Measurements from ENCODE around the gene CHRM5.
A peak's percentile ranks its signal among the peaks of the same experiment; 100 is the strongest.

Gene CHRM5

GRCh38 chr15:34078900-34079299 is 110.6 kb downstream of the CHRM5 start:
- no peak overlapping the region for H3K27ac ChIP-seq
- DNase-seq (ENCODE audit: low read depth, low spot score): no peak

GRCh38 chr15:34079904-34080303 is 111.6 kb downstream of the CHRM5 start:
- no peak overlapping the region for H3K27ac ChIP-seq
- no peak for DNase-seq (ENCODE audit: low read depth, low spot score)

DNA sequence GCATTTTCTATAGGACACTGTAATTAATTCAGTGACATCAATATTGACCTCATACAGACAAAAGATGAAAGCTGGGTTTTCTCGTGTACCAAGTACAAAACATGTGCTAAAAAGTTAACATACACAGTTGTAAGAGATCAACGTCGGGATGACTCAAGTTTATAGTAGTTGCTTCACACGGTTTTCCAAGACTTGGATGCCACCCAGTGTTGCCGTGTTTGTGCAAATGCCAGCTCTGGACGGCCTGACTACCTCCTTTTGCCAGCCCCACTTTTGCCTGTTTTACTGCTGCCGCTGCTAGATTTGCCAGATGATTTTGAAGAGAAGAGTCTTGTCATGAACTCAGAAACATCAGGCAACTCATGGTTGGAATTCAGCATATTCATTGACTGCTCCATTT is 115.8 kb downstream of the CHRM5 start:
- H3K27ac ChIP-seq: peak overlapping the region; percentile 10
- no peak for DNase-seq (ENCODE audit: low read depth, low spot score)

DNA sequence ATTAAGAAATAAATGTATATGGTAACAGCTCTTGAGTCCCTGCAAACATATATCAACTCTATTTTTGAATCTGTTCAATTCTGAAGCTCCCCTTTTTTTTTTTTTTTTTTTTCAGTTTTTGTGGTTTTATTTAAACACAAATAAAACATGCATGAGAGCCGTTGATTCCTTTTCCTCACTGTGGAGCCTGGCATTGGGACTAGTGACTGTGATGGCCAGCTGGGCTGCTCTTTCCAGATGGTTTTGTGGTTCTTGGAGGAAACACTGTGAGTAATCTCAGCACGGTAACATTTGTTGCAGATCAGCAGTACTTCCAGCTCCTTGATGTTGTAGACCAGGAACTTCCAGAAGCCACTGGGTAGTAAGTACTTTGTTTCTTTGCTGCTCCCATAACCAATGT is 117.4 kb downstream of the CHRM5 start:
- H3K27ac ChIP-seq: no peak overlapping the region
- no peak for DNase-seq (ENCODE audit: low read depth, low spot score)

GRCh38 chr15:34099914-34100313 is 131.6 kb downstream of the CHRM5 start:
- H3K27ac ChIP-seq: no peak overlapping the region

GRCh38 chr15:34101366-34102174 is 133.3 kb downstream of the CHRM5 start, which contains the start of the genes EMC7 and PGBD4:
TSS of gene EMC7 (minus strand) at chr15:34101862. CDS start at chr15:34101839, 23 bp downstream.
TSS of gene PGBD4 (plus strand) at chr15:34102083. CDS start at chr15:34102532, 449 bp downstream.
- peak within 1 kb of the TSS; percentile 81 for H3K27ac ChIP-seq
- DNase-seq (ENCODE audit: low read depth, low spot score): peak; percentile 98

More at GRCh38 chr15:34099914-34100313, 131.6 kb downstream of the CHRM5 start:
- DNase-seq (ENCODE audit: low read depth, low spot score): no peak

- H3K27ac ChIP-seq: peak overlapping the region; percentile 81
- no peak for DNase-seq (ENCODE audit: low read depth, low spot score)
Observed at GRCh38 chr15:34102175-34102925, 134.1 kb downstream of the CHRM5 start.

GRCh38 chr15:34106423-34106822 is 138.1 kb downstream of the CHRM5 start:
- DNase-seq (ENCODE audit: low read depth, low spot score): no peak
- no peak overlapping the region for H3K27ac ChIP-seq

DNA sequence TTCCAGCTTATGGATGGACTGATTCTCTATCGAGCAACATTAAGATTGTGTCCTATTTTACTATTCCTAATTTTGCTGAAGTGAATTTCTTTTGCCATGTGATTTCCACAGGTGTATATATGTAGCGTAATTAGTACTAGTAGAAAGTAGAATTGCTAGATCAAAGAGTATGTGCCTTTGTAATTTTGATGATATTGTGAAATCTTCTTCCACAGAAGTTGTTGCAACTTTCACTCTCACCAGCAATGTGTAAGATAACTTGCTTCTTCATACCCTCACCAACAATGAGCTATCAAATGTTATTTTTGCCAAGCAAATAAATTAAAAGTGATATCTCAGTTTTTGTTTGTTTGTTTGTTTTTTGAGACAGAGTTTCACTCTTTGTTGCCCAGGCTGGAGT is 139.0 kb downstream of the CHRM5 start:
- DNase-seq (ENCODE audit: low read depth, low spot score): no peak
- no peak overlapping the region for H3K27ac ChIP-seq

GRCh38 chr15:34109797-34110663 is 141.7 kb downstream of the CHRM5 start:
- DNase-seq (ENCODE audit: low read depth, low spot score): no peak
- no peak overlapping the region for H3K27ac ChIP-seq

GRCh38 chr15:34111488-34111887 is 143.2 kb downstream of the CHRM5 start:
- H3K27ac ChIP-seq: no peak overlapping the region
- no peak for DNase-seq (ENCODE audit: low read depth, low spot score)

GRCh38 chr15:34114215-34114614 is 145.9 kb downstream of the CHRM5 start:
- no peak overlapping the region for H3K27ac ChIP-seq
- no peak for DNase-seq (ENCODE audit: low read depth, low spot score)

- H3K27ac ChIP-seq: no peak overlapping the region
- no peak for DNase-seq (ENCODE audit: low read depth, low spot score)
Observed at GRCh38 chr15:34114739-34115138, 146.4 kb downstream of the CHRM5 start.

DNA sequence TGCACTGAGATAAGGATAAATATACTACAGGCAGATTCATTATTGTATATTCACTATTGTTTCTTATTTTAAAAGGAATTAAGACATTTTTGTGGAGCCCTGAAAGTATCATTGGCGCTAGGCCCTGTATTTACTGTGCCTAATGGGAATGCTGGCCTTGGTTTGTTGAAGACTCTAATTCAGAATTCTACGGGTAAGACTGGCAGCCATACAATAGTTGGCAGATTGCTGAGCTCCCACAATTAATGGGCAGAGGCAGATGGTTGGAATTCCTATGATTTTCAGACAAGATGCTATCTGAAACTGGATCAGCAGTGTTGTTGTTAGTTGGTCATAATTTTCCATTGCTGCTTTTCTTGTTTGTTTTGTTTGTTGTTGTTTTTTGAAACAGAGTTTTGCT is 148.3 kb downstream of the CHRM5 start:
- DNase-seq (ENCODE audit: low read depth, low spot score): no peak
- H3K27ac ChIP-seq: no peak overlapping the region

All from epithelial cell of prostate (primary cell).